ENCODE data around the gene DOCK11. TPM values are rescaled to one million over a fixed set of nuclear protein-coding genes. Genes with fewer than 3 reads are reported as not detected.
"Not testable (repeated sequence)": the region's sequence is repeated elsewhere in the genome, so short reads cannot be mapped to it uniquely, and the experiment has no call there.

Gene DOCK11
- total RNA-seq (2014; rRNA removed; shearing (Covaris generic)), result 9.5 and 14.8 TPM in 2 replicates

DNA sequence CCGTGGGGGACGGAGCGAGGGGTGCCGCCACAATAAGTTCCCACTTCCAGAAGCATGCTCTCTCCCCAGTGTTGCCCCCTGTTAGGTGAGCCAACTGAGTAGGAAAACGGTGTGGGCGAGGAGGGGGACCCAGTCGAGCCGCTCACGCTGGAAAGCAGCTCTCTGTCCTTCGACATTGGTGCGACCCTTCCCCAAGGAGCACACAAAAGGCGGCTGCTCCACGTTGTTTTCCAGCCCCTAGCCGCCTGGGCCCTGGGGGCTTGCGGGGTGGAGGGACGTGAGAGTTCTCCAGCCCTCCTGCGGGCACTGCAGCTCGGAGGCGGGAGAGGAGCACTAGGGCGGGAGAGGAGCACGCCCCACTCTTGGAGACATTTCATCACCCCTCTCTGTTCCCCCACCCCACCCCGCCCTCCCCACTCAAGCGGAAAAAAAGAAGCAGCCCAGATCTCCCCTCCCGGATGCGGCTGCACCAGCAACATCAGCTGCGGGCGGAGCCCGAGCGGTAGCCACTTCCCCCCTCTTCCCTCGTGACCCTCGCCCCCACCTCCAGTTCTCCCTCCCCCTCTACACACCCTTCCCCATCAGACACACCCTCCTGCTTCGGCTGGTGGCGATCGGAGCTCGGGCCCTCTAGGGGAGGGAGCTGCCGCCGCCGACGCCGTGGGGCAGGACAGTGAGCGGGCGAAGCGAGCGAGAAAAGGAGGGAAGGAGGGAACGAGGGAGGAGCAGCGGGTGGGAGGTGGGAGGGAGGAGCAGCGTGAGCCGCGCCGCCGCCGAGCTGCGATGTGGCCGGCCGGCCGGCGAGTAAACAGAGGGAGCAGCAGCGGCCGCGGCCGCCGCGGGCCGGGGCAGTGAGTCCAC, at the start of gene DOCK11:
Gene DOCK11 (plus strand): TSS at position 755 of the 861 bp plus-strand sequence. CDS start 157 bp downstream, outside the sequence.
- DNase-seq (ENCODE audit: low read depth in 1 of 2, low spot score in 2 of 2), result peak; percentile 66 to 81
- H3K27ac ChIP-seq, result no peak within 1 kb of the TSS

DNA sequence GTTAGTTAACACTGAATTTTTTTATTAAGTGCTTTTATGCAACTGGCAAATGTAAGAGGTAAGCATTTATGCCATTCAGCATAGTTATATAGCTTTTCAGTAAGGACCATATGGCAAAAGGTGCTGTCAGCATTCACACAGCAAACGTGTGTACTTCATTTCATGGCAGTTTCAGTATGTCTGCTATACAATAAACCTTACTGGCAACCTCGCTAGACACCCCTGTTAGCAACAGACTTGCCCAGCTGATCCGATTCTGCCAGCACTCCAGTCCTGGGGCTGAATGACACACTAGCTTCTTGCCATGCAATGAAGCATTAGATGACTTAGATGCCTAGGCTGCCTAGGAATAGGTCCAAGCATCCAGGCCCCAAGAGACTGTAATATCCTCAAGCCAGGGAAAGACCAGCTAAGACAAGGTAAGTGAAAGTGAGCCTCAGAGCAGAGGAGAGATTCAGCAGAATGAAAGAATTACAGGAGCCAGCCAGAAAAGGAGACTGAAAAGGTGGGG, 47.3 kb upstream of the DOCK11 start:
- H3K9me3 ChIP-seq (replicated peaks), result no peaks in the 10 kb centered on the region
- DNase-seq (ENCODE audit: low read depth in 1 of 2, low spot score in 2 of 2), result no peak
- H3K36me3 ChIP-seq, result no peaks in the 10 kb centered on the region
- H3K27me3 ChIP-seq (replicated peaks), result no peaks in the 10 kb centered on the region
- no peaks in the 10 kb centered on the region for H3K4me1 ChIP-seq (replicated peaks)
- H3K27ac ChIP-seq, result no peak overlapping the region
- no peak overlapping the region for H3K4me3 ChIP-seq

More for the DNA sequence above, at the start of gene DOCK11:
- Histone ChIP-seq H3K4me1 (replicated peaks) (peaks cover 4% of the 10 kb centered on the region; the same call in 1 of the 2 replicates), H3K36me3 (no peaks in the 10 kb centered on the region; the same call in 1 of the 2 replicates), H3K27me3 (replicated peaks) (no peaks in the 10 kb centered on the region), H3K4me3 (peak within 1 kb of the TSS; percentile 74), H3K9me3 (replicated peaks) (no peaks in the 10 kb centered on the region)

DNA sequence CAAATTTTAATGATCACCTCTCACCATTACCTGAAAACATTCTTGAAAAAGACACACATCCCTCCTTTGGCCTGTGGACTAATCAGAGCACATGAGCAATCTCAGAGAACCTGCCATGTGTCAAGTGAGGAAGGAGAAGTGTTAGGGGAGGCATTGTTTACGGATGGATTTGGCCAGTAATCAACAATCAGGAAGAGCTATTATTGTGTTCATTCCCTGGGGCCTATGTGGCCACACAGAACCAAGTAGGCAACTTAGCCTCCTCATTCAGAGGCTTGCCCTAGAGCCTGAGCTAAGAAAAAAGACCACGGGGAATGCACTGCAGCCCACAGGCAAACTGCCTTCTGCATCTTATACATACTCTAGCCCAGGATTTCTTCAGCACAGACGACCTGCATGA, 40.6 kb upstream of the DOCK11 start:
- Histone ChIP-seq H3K4me1 (replicated peaks) (no peaks in the 10 kb centered on the region), H3K27me3 (replicated peaks) (no peaks in the 10 kb centered on the region), H3K36me3 (no peaks in the 10 kb centered on the region), H3K4me3 (no peak overlapping the region), H3K27ac (no peak overlapping the region), H3K9me3 (replicated peaks) (no peaks in the 10 kb centered on the region)
- DNase-seq (ENCODE audit: low read depth in 1 of 2, low spot score in 2 of 2), result no peak

DNA sequence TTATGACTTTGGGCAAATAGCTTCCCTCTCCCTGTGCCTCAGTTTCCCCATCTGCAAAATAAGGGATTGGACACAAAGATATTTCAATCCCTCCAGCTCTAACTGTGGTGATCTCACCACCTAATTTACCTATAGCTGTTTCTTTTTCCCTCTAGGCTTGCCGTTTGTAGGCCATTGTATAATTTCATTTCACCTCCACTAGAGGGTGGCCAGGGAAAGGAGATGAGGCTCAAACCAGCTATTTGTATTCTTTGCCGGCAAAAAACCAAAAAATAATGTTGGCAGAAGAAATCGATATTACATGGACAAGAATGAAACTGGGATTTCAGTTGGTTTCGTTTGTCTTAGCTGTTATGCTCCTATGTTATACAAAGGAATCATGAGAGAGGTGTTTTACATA, 36.1 kb upstream of the DOCK11 start:
- Histone ChIP-seq H3K4me3 (no peak overlapping the region), H3K4me1 (replicated peaks) (no peaks in the 10 kb centered on the region)
- DNase-seq (ENCODE audit: low read depth in 1 of 2, low spot score in 2 of 2), result peak in 1 of 2 experiments; percentile 12

DNA sequence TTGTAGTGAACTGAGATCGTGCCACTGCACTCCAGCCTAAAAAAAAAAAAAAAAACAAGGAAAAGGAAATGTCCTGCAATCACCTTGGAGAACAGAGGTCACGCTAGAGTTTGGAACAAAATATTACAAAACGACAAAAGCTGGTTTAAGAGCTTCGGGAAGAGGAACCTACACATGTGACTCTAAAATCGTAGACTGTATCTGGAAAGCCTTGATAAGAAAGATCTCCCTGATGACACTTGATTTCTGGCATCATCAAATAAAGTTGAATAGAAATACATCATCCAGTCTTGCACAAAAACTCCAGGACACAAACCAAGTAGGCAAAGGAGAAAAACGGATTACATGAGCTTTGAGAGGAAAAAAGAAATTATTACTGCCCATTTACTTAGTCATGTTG, 31.1 kb upstream of the DOCK11 start:
- no peak overlapping the region for H3K4me3 ChIP-seq
- H3K27ac ChIP-seq, result no peak overlapping the region
- no peaks in the 10 kb centered on the region for H3K36me3 ChIP-seq
- H3K4me1 ChIP-seq (replicated peaks), result no peaks in the 10 kb centered on the region
- no peaks in the 10 kb centered on the region for H3K9me3 ChIP-seq (replicated peaks)
- H3K27me3 ChIP-seq (replicated peaks), result no peaks in the 10 kb centered on the region
- DNase-seq (ENCODE audit: low read depth in 1 of 2, low spot score in 2 of 2), result no peak

More for the DNA sequence above, 36.1 kb upstream of the DOCK11 start:
- H3K9me3 ChIP-seq (replicated peaks), result no peaks in the 10 kb centered on the region
- no peaks in the 10 kb centered on the region for H3K27me3 ChIP-seq (replicated peaks)
- no peak overlapping the region for H3K27ac ChIP-seq
- H3K36me3 ChIP-seq, result no peaks in the 10 kb centered on the region

DNA sequence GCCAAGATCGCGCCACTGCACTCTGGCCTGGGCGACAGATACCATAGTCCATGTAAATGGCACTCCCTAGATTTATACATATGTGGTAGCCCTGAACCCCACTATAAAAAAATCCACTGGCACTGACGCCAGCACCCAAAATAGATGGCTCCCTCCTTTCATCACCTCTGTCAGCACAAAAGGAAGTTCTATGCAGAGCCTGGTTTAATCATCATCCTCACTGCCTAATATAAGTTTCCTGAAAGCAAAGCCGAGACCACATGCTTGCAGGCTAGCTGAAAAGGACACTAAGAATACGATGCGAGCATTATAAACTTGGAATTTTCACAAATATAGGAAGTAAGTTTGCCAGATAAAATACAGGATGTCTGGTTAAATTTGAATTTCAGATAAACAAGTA, 27.5 kb upstream of the DOCK11 start:
- Histone ChIP-seq H3K4me3 (no peak overlapping the region), H3K27ac (no peak overlapping the region), H3K27me3 (replicated peaks) (no peaks in the 10 kb centered on the region), H3K4me1 (replicated peaks) (no peaks in the 10 kb centered on the region), H3K36me3 (no peaks in the 10 kb centered on the region), H3K9me3 (replicated peaks) (no peaks in the 10 kb centered on the region)
- no peak for DNase-seq (ENCODE audit: low read depth in 1 of 2, low spot score in 2 of 2)

DNA sequence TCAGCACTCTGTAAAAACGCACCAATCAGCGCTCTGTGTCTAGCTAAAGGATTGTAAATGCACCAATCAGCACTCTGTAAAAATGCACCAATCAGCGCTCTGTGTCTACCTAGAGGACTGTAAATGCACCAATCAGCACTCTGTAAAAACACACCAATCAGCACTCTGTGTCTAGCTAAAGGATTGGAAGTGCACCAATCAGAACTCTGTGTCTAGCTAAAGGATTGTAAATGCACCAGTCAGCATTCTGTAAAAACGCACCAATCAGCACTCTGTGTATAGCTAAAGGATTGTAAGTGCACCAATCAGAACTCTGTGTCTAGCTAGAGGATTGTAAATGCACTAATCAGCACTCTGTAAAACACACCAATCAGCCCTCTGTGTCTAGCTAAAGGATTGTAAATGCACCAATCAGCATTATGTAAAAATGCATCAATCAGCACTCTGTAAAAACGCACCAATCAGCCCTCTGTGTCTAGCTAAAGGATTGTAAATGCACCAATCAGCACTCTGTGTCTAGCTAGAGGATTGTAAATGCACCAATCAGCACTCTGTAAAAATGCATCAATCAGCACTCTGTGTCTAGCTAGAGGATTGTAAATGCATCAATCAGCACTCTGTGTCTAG, 24.8 kb upstream of the DOCK11 start:
- H3K4me1 ChIP-seq (replicated peaks); H3K9me3 ChIP-seq (replicated peaks); H3K4me3 ChIP-seq; DNase-seq (ENCODE audit: low read depth in 1 of 2, low spot score in 2 of 2); H3K36me3 ChIP-seq; H3K27me3 ChIP-seq (replicated peaks); H3K27ac ChIP-seq: not testable (repeated sequence)

DNA sequence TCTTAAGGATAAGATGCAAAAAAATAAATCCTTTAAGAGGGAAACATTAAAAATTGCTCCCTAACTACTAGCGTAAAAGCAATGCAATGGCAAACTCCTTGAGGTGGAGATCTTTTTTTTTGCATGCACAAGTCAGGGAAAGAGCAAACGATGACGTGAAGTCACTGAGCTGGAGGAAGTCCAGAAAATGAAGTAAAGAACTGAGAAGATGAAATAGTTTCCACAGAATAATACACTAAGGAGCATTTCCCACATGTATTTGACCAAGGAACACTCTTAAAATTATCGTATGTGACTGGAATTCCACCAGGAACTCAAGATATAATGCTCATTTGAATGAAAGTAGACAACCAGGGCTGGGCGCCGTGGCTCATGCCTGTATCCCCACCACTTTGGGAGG, 21.0 kb upstream of the DOCK11 start:
- H3K27me3 ChIP-seq (replicated peaks), result no peaks in the 10 kb centered on the region
- H3K27ac ChIP-seq, result no peak overlapping the region
- DNase-seq (ENCODE audit: low read depth in 1 of 2, low spot score in 2 of 2), result no peak
- H3K9me3 ChIP-seq (replicated peaks), result no peaks in the 10 kb centered on the region
- no peaks in the 10 kb centered on the region for H3K36me3 ChIP-seq
- no peak overlapping the region for H3K4me3 ChIP-seq
- H3K4me1 ChIP-seq (replicated peaks), result no peaks in the 10 kb centered on the region

DNA sequence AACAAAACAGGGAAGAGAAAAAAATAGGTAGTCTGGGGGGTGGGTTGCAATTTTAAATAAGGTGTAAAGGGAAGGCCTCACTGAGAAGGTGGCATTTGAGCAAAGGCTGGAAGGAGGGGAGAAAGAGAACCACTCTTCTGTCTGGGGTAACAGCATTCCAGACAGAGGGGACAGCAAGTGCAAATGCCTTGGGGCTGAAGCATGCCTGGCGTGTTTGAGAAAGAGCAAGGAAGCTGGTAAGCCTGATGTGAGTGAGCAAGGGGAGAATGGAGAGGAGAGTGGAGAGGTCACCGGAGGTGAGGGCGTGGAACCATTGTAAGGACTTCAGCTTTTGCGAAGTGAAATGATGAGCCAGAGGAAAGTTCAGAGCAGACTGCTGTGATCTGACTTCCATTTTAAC, 19.7 kb upstream of the DOCK11 start:
- Histone ChIP-seq H3K27ac (no peak overlapping the region), H3K36me3 (no peaks in the 10 kb centered on the region), H3K4me1 (replicated peaks) (no peaks in the 10 kb centered on the region), H3K27me3 (replicated peaks) (no peaks in the 10 kb centered on the region), H3K9me3 (replicated peaks) (no peaks in the 10 kb centered on the region), H3K4me3 (no peak overlapping the region)
- DNase-seq (ENCODE audit: low read depth in 1 of 2, low spot score in 2 of 2), result no peak

DNA sequence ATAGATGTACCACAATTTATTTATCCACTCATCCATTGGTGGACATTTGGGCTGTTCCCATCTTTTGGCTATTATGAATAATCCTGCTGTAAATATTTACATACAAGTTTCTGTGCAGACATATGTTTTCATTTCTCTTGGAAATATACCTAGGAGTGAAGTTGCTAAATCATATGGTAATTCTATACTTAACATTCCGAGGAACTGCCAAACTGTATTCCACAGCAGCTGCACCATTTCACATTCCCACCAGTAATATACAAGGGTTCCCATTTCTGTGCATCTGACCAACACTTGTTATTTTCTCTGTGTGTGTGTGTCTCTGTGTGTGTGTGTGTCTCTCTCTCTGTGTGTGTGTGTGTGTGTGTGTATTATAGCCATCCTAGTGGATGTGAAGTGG, 15.4 kb upstream of the DOCK11 start:
- H3K27me3 ChIP-seq (replicated peaks), result no peaks in the 10 kb centered on the region
- DNase-seq (ENCODE audit: low read depth in 1 of 2, low spot score in 2 of 2), result no peak

DNA sequence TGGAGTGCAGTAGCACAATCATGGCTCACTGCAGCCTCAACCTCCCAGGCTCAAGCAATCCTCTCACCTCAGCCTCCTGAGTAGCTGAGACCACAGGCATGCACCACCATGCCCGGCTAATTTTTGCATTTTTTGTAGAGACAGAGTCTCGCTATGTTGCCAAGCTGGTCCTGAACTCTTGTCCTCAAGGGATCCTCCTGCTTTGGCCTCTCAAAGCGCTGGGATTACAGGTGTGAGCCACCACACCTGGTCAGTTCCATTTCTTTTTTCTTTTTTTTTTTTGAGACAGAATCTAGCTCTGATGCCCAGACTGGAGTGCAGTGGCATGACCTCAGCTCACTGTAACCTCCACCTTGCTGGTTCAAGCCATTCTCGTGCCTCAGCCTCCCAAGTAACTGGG, 13.2 kb upstream of the DOCK11 start:
- not testable (repeated sequence) for H3K27me3 ChIP-seq (replicated peaks); H3K9me3 ChIP-seq (replicated peaks); DNase-seq (ENCODE audit: low read depth in 1 of 2, low spot score in 2 of 2); H3K27ac ChIP-seq; H3K4me3 ChIP-seq; H3K36me3 ChIP-seq; H3K4me1 ChIP-seq (replicated peaks)

More for the DNA sequence above, 15.4 kb upstream of the DOCK11 start:
- no peak overlapping the region for H3K4me3 ChIP-seq
- H3K9me3 ChIP-seq (replicated peaks), result no peaks in the 10 kb centered on the region
- no peaks in the 10 kb centered on the region for H3K36me3 ChIP-seq
- H3K27ac ChIP-seq, result no peak overlapping the region
- no peaks in the 10 kb centered on the region for H3K4me1 ChIP-seq (replicated peaks)

DNA sequence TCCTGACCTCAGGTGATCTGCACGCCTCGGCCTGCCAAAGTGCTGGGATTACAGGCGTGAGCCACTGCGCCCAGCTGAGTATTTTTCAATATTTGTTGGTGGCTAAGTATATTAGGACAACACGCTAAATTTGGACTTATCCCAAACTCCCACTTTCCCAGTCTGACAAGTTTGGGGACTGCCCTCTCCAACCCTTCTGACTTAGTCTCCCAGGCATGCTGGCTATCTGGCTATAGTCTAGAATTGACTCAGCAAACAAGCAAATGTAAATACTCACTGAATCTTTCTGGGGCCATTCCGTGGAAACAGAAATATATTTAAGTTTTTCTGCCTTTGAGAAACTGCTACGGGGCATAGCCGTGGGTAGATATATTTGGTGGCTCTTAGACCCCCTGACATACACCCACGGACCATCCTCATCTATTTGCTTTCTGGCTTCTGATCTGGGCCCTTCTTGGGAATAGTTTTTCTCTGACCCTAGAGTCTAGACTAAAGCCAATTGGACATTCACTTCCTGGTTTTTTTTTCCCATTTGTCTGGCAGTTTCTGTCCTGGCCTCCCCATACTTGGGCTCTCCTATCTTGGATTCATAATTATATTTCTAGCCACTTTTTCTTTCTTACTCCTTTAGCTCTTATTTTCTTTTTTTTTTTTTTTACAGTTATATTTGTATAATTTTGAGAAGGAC, 11.3 kb upstream of the DOCK11 start:
- no peak overlapping the region for H3K4me3 ChIP-seq
- no peaks in the 10 kb centered on the region for H3K27me3 ChIP-seq (replicated peaks)
- no peaks in the 10 kb centered on the region for H3K4me1 ChIP-seq (replicated peaks)
- no peak for DNase-seq (ENCODE audit: low read depth in 1 of 2, low spot score in 2 of 2)
- no peak overlapping the region for H3K27ac ChIP-seq
- no peaks in the 10 kb centered on the region for H3K36me3 ChIP-seq
- H3K9me3 ChIP-seq (replicated peaks), result no peaks in the 10 kb centered on the region

DNA sequence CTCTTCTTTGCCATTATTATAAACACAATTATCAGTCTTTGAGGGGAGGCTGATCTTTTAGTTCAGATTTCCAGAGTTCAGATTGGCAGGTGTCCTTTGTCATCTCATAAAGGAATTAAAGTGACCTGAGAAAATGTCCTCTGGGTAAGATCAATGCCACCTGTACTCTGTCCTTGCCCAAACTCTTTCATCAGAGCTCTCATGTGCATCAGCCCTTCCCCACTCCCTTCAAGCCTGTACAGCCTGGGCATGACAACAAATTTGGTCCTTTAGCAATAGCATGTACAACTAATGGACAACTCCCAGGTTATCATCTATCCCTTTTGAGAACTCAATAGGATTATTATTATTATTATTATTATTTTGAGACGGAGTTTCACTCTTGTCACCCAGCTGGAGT, 8.9 kb upstream of the DOCK11 start:
- not testable (repeated sequence) for H3K9me3 ChIP-seq (replicated peaks)

DNA sequence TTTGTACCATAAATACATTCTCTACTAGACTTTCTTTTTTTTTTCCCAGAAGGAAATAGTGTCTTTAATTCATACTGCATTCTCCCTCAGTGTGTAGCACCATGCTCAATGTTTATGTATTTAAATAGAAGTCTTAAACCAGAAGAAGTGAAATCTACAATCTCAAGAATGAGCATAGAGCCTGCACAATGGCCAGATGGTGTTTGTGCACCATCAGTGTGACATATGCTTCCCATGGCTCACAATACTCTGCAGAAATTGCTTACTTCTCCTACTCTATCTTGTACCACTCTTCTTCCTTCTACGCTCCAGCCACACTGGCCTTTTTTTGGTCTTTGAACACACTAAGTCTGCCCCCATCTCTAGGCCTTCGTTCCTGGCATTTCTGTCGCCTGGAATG, 2.6 kb upstream of the DOCK11 start:
- no peaks in the 10 kb centered on the region for H3K9me3 ChIP-seq (replicated peaks)

More for the DNA sequence above, 8.9 kb upstream of the DOCK11 start:
- H3K27me3 ChIP-seq (replicated peaks); H3K4me3 ChIP-seq; H3K36me3 ChIP-seq; H3K4me1 ChIP-seq (replicated peaks); DNase-seq (ENCODE audit: low read depth in 1 of 2, low spot score in 2 of 2); H3K27ac ChIP-seq: not testable (repeated sequence)

More for the DNA sequence above, 2.6 kb upstream of the DOCK11 start:
- Histone ChIP-seq H3K4me3 (no peak overlapping the region), H3K36me3 (no peaks in the 10 kb centered on the region; the same call in 1 of the 2 replicates), H3K4me1 (replicated peaks) (peaks cover 4% of the 10 kb centered on the region; the same call in 1 of the 2 replicates), H3K27me3 (replicated peaks) (no peaks in the 10 kb centered on the region), H3K27ac (no peak overlapping the region)
- DNase-seq (ENCODE audit: low read depth in 1 of 2, low spot score in 2 of 2), result no peak

Measured in SJSA1 (cell line).